CD4-positive, alpha-beta T cell treated with Interleukin-17A for 1 hour (primary cell): Measurements from ENCODE around the gene USP47.

Source experiments
- DNase-seq: peaks from one replicate; pipeline ENCODE4 v3.0.0-alpha.2; 2020

USP47 gene

GRCh38 chr11:11967669-11968510 lies 126.1 kb downstream of the USP47 start:
- no peak for DNase-seq

GRCh38 chr11:11968511-11969280 lies 126.9 kb downstream of the USP47 start:
- DNase-seq = no peak

GRCh38 chr11:11969380-11970215 lies 127.8 kb downstream of the USP47 start:
- DNase-seq = no peak

- no peak for DNase-seq
These were observed 128.8 kb downstream of the USP47 start for GRCh38 chr11:11970556-11970955.

GRCh38 chr11:11971906-11972547 lies 130.3 kb downstream of the USP47 start:
- no peak for DNase-seq

GRCh38 chr11:11972730-11973341 lies 131.1 kb downstream of the USP47 start:
- no peak for DNase-seq

GRCh38 chr11:11973361-11973800 lies 131.6 kb downstream of the USP47 start:
- no peak for DNase-seq

GRCh38 chr11:11973866-11974265 lies 132.1 kb downstream of the USP47 start:
- DNase-seq = no peak

GRCh38 chr11:11975201-11976092 lies 133.7 kb downstream of the USP47 start:
- DNase-seq = no peak

- DNase-seq = no peak
These were observed 134.8 kb downstream of the USP47 start for GRCh38 chr11:11976481-11977127.

- no peak for DNase-seq
These were observed 135.6 kb downstream of the USP47 start for GRCh38 chr11:11977206-11977938.

- no peak for DNase-seq
These were observed 136.4 kb downstream of the USP47 start for GRCh38 chr11:11978098-11978637.

GRCh38 chr11:11978792-11979487 lies 137.2 kb downstream of the USP47 start:
- DNase-seq = no peak

GRCh38 chr11:11979488-11980117 lies 137.8 kb downstream of the USP47 start:
- no peak for DNase-seq

GRCh38 chr11:11980200-11980599 lies 138.4 kb downstream of the USP47 start:
- no peak for DNase-seq

- DNase-seq = no peak
These were observed 139.1 kb downstream of the USP47 start for GRCh38 chr11:11980841-11981308.

GRCh38 chr11:11981364-11981763 lies 139.6 kb downstream of the USP47 start:
- no peak for DNase-seq

- no peak for DNase-seq
These were observed 140.1 kb downstream of the USP47 start for GRCh38 chr11:11981840-11982239.
